WTC11 (cell line): ENCODE measurements around the gene CAPN14.

Experiments used
- ESRRA ChIP-seq: sonication (generic); formaldehyde crosslinking; IDR thresholded peaks from 2 replicates; pipeline ENCODE4 v1.8.1; 2022; ENCODE audit warnings: mild to moderate bottlenecking, missing genetic modification reagents, borderline replicate concordance
- FOXK1 ChIP-seq: sonication (generic); formaldehyde crosslinking; IDR thresholded peaks from 2 replicates; pipeline ENCODE4 v1.8.0; 2022; ENCODE audit warnings: mild to moderate bottlenecking, moderate library complexity, missing genetic modification reagents
- NR3C1 ChIP-seq: sonication (generic); formaldehyde crosslinking; conservative IDR thresholded peaks from 2 replicates; pipeline ENCODE4 v1.8.1; 2023; ENCODE audit warnings: low read depth, mild to moderate bottlenecking, missing genetic modification reagents
- TF ChIP-seq, protein P1 (sequence below): fragments of 200-600 bp; IDR thresholded peaks from 2 replicates; pipeline ENCODE4 v1.8.0; 2022; ENCODE audit warnings: antibody characterized with exemption
- TF ChIP-seq, protein P2 (sequence below): sonication (generic); formaldehyde crosslinking; IDR thresholded peaks from 2 replicates; pipeline ENCODE4 v1.8.1; 2023; ENCODE audit warnings: mild to moderate bottlenecking, missing genetic modification reagents, moderate library complexity
- TF ChIP-seq, protein P3 (sequence below): sonication (generic); formaldehyde crosslinking; IDR thresholded peaks from 2 replicates; pipeline ENCODE4 v1.8.0; 2022; ENCODE audit warnings: mild to moderate bottlenecking, missing genetic modification reagents

DNA sequence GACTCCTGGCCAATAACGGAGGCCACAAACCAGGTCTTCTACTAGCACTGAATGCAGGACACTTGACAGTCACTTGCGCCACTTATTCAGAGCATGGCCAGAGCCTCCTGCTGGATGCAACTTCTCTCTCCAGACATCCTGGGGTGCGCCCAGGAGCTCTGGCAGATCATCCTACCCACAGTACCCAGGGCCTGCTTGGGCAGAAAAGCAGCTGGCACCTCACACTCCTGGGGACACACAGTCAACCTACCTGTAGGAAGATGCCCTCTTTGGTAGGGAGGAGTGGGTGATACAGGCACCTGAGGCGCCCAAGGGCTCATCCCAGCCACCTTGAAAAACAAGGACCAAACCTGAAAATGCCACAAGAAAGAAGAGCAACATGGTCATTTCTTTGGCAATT is 92.4 kb downstream of the CAPN14 start:
- TF ChIP-seq, protein P1, sequence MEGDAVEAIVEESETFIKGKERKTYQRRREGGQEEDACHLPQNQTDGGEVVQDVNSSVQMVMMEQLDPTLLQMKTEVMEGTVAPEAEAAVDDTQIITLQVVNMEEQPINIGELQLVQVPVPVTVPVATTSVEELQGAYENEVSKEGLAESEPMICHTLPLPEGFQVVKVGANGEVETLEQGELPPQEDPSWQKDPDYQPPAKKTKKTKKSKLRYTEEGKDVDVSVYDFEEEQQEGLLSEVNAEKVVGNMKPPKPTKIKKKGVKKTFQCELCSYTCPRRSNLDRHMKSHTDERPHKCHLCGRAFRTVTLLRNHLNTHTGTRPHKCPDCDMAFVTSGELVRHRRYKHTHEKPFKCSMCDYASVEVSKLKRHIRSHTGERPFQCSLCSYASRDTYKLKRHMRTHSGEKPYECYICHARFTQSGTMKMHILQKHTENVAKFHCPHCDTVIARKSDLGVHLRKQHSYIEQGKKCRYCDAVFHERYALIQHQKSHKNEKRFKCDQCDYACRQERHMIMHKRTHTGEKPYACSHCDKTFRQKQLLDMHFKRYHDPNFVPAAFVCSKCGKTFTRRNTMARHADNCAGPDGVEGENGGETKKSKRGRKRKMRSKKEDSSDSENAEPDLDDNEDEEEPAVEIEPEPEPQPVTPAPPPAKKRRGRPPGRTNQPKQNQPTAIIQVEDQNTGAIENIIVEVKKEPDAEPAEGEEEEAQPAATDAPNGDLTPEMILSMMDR = no peak
- no peak for TF ChIP-seq FOXK1 (CRISPR knock-in tag)
- TF ChIP-seq, protein P2, sequence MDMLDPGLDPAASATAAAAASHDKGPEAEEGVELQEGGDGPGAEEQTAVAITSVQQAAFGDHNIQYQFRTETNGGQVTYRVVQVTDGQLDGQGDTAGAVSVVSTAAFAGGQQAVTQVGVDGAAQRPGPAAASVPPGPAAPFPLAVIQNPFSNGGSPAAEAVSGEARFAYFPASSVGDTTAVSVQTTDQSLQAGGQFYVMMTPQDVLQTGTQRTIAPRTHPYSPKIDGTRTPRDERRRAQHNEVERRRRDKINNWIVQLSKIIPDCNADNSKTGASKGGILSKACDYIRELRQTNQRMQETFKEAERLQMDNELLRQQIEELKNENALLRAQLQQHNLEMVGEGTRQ = no peak
- TF ChIP-seq, protein P3, sequence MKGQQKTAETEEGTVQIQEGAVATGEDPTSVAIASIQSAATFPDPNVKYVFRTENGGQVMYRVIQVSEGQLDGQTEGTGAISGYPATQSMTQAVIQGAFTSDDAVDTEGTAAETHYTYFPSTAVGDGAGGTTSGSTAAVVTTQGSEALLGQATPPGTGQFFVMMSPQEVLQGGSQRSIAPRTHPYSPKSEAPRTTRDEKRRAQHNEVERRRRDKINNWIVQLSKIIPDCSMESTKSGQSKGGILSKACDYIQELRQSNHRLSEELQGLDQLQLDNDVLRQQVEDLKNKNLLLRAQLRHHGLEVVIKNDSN (CRISPR knock-in tag) = no peak
- no peak for TF ChIP-seq NR3C1 (CRISPR knock-in tag)
- no peak for TF ChIP-seq ESRRA (CRISPR knock-in tag)
